HepG2 (cell line): ENCODE data around the gene KDM2B. TPM values are rescaled to one million over a fixed set of nuclear protein-coding genes. Genes with fewer than 3 reads are reported as not detected.
A peak's percentile ranks its signal among the peaks of the same experiment; 100 is the strongest.

Experiments used
- ARNT ChIP-seq: fragments of 450-650 bp; IDR thresholded peaks from 2 replicates; pipeline ENCODE4 v1.6.1; 2017
- CBX2 ChIP-seq, 2 experiments: fragments of 200-600 bp in 1 of 2; sonication (generic); formaldehyde crosslinking in 1 of 2; IDR thresholded peaks; 2 replicates each; pipeline versions ENCODE4 v1.7.0 to v1.8.1; 2018 to 2022; ENCODE audit warnings: low read depth in 2 of 2, low read length in 1 of 2, mild to moderate bottlenecking in 1 of 2, missing genetic modification reagents in 1 of 2
- CENPT ChIP-seq: sonication (generic); formaldehyde crosslinking; IDR thresholded peaks from 2 replicates; pipeline ENCODE4 v1.8.0; 2022; ENCODE audit warnings: low read depth, mild to moderate bottlenecking, moderate library complexity, missing genetic modification reagents
- ETV6 ChIP-seq: sonication (generic); formaldehyde crosslinking; conservative IDR thresholded peaks from 2 replicates; pipeline ENCODE4 v1.4.0; 2020; ENCODE audit warnings: missing genetic modification reagents
- GATA4 ChIP-seq: sonication (generic); IDR thresholded peaks from 2 replicates; pipeline ENCODE4 v1.6.1; 2016; ENCODE audit warnings: antibody characterized with exemption, low read depth, borderline replicate concordance
- HDAC1 ChIP-seq: sonication (generic); formaldehyde crosslinking; IDR thresholded peaks from 2 replicates; pipeline ENCODE4 v1.5.1; 2020; ENCODE audit warnings: mild to moderate bottlenecking, missing genetic modification reagents
- JUNB ChIP-seq: sonication (generic); formaldehyde crosslinking; IDR thresholded peaks from 2 replicates; pipeline ENCODE4 v1.8.0; 2022; ENCODE audit warnings: missing genetic modification reagents, mild to moderate bottlenecking, borderline replicate concordance
- MIER3 ChIP-seq: IDR thresholded peaks from 2 replicates; pipeline ENCODE4 v1.6.1; 2016; ENCODE audit warnings: missing compliant biosample characterization, borderline replicate concordance
- PAF1 ChIP-seq: IDR thresholded peaks from 2 replicates; pipeline ENCODE4 v1.6.1; 2016; ENCODE audit warnings: missing genetic modification reagents, missing compliant biosample characterization
- PLRG1 ChIP-seq: fragments of 450-650 bp; conservative IDR thresholded peaks from 2 replicates; pipeline ENCODE4 v1.6.1; 2016
- POLR2AphosphoS2 ChIP-seq: IDR thresholded peaks from 2 replicates; pipeline ENCODE4 v1.6.1; 2011; ENCODE audit warnings: low read depth, low read length, improper control_type of control experiment
- SAFB2 ChIP-seq: sonication (generic); formaldehyde crosslinking; IDR thresholded peaks from 2 replicates; pipeline ENCODE4 v1.5.1; 2020; ENCODE audit warnings: missing genetic modification reagents, low read depth, mild to moderate bottlenecking, borderline replicate concordance
- ZMYM4 ChIP-seq: sonication (generic); formaldehyde crosslinking; IDR thresholded peaks from 2 replicates; pipeline ENCODE4 v1.8.1; 2023; ENCODE audit warnings: mild to moderate bottlenecking, missing genetic modification reagents
- ZNF12 ChIP-seq: sonication (generic); formaldehyde crosslinking; IDR thresholded peaks from 2 replicates; pipeline ENCODE4 v1.5.0; 2020; ENCODE audit warnings: missing genetic modification reagents
- ZNF205 ChIP-seq: IDR thresholded peaks from 2 replicates; pipeline ENCODE4 v1.6.1; 2018; ENCODE audit warnings: missing biosample characterization, missing genetic modification reagents
- ZNF256 ChIP-seq: sonication (generic); formaldehyde crosslinking; conservative IDR thresholded peaks from 2 replicates; pipeline ENCODE4 v1.4.0; 2020; ENCODE audit warnings: missing genetic modification reagents
- ZNF432 ChIP-seq: sonication (generic); formaldehyde crosslinking; IDR thresholded peaks from 2 replicates; pipeline ENCODE4 v1.5.0; 2020; ENCODE audit warnings: missing genetic modification reagents, mild to moderate bottlenecking, borderline replicate concordance
- ZNF446 ChIP-seq: sonication (generic); formaldehyde crosslinking; IDR thresholded peaks from 2 replicates; pipeline ENCODE4 v1.5.0; 2020; ENCODE audit warnings: mild to moderate bottlenecking, missing genetic modification reagents
- ZNF468 ChIP-seq: sonication (generic); formaldehyde crosslinking; IDR thresholded peaks from 2 replicates; pipeline ENCODE4 v1.8.0; 2022; ENCODE audit warnings: mild to moderate bottlenecking, moderate library complexity, missing genetic modification reagents
- ZNF567 ChIP-seq: sonication (generic); formaldehyde crosslinking; IDR thresholded peaks from 2 replicates; pipeline ENCODE4 v1.8.1; 2023; ENCODE audit warnings: mild to moderate bottlenecking, missing genetic modification reagents, borderline replicate concordance
- ZNF703 ChIP-seq: sonication (generic); formaldehyde crosslinking; IDR thresholded peaks from 2 replicates; pipeline ENCODE4 v1.5.1; 2020; ENCODE audit warnings: missing genetic modification reagents, mild to moderate bottlenecking, moderate library complexity, borderline replicate concordance
- ZSCAN21 ChIP-seq: sonication (generic); formaldehyde crosslinking; IDR thresholded peaks from 2 replicates; pipeline ENCODE4 v1.8.0; 2022; ENCODE audit warnings: mild to moderate bottlenecking, missing genetic modification reagents, moderate library complexity, borderline replicate concordance
- polyA plus RNA-seq, 8 experiments: library from polyadenylated mRNA; depleted of rRNA in 3 of 8; stranded (reverse) in 7 of 8; unstranded in 1 of 8; fragments of >200 nt; fragmentation: Illumina TruSeq in 4 of 8; extraction: Trizol in 4 of 8; gene quantifications; 2 replicates each; pipeline versions ENCODE4 v1.2.1 to v1.2.3, GENCODE V29; 2011 to 2016; ENCODE audit warnings: low read depth in 4 of 8, missing spikeins in 1 of 8, mixed read lengths in 1 of 8; ENCODE audit not compliant: insufficient read depth in 1 of 8
- total RNA-seq, 5 experiments: library from RNA; depleted of rRNA; stranded (reverse); fragments of >200 nt; fragmentation: Illumina TruSeq; extraction: Trizol; gene quantifications; 2 replicates each; pipeline ENCODE4 v1.2.3, GENCODE V29; 2016; ENCODE audit warnings: low read depth in 1 of 5
- TF ChIP-seq, protein P1 (sequence below): sonication (generic); formaldehyde crosslinking; conservative IDR thresholded peaks from 2 replicates; pipeline ENCODE4 v1.8.0; 2022; ENCODE audit warnings: mild to moderate bottlenecking, moderate library complexity, missing genetic modification reagents
- TF ChIP-seq, protein P2 (sequence below): IDR thresholded peaks from 2 replicates; pipeline ENCODE4 v1.6.1; 2012; ENCODE audit warnings: inconsistent platforms
- TF ChIP-seq, protein P3 (sequence below): sonication (generic); formaldehyde crosslinking; IDR thresholded peaks from 2 replicates; pipeline ENCODE4 v1.4.0; 2020; ENCODE audit warnings: mild to moderate bottlenecking, missing genetic modification reagents
- TF ChIP-seq, protein P4 (sequence below): sonication (generic); formaldehyde crosslinking; IDR thresholded peaks from 2 replicates; pipeline ENCODE4 v1.5.1; 2020; ENCODE audit warnings: missing genetic modification reagents, mild to moderate bottlenecking, borderline replicate concordance

The KDM2B gene
- total and polyA plus RNA-seq, 2 of the 13 experiments (the other 11 are each of a cell fraction or from before 2014, with no cell fraction given) = 17.5 to 26.1 TPM

DNA sequence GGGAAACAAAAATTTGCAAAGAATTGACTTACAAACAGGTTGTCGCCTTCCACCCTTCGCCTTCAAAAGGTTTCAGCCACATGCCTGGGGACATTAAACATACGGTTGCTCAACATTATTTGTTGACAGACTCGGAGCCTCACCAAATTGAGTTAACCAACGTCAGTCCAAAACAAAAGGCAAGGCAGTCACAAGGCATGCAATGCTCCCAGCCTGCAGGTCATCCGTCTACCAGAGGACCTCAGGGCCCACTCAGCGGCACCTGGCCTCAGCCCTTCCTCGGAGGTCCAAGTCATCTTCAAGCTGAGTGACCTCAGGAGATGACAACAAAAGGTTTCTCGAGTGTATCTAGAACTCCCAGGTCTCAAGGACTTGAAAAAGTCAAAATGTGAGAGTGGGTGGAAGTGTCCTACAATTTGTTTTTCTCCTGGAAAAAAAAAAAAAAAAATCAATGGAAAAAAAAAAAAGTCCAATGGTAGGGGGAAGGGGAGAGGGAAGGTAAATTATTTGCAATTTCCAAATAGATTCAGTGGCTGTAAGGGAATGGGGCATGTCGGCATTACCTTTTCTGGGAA lies 64.3 kb downstream of the KDM2B start (continued):
- TF ChIP-seq ZSCAN21 (peak; percentile 82), POLR2AphosphoS2 (no peak), ZNF703 (CRISPR knock-in tag) (no peak), HDAC1 (CRISPR knock-in tag) (peak; percentile 64; the same call in 1 of the 2 replicates), ZNF256 (CRISPR knock-in tag) (peak; percentile 91), ZNF12 (CRISPR knock-in tag) (peak; percentile 31; the same call in 1 of the 2 replicates), ZNF205 (peak; percentile 66; the same call in 1 of the 2 replicates), PAF1 (CRISPR knock-in tag) (no peak), ZNF468 (CRISPR knock-in tag) (0 out of 2 replicates have a peak, but pooled peaks have one; percentile 51), ZNF432 (CRISPR knock-in tag) (no peak), MIER3 (CRISPR knock-in tag) (peak; percentile 60; the same call in 1 of the 2 replicates), ARNT (no peak), JUNB (CRISPR knock-in tag) (no peak), ETV6 (CRISPR knock-in tag) (no peak), ZNF567 (CRISPR knock-in tag) (no peak), ZNF446 (CRISPR knock-in tag) (no peak), PLRG1 (no peak), CENPT (CRISPR knock-in tag) (no peak), SAFB2 (CRISPR knock-in tag) (no peak), GATA4 (no peak), ZMYM4 (CRISPR knock-in tag) (peak; percentile 74), CBX2 (IDR thresholded peaks at IDR 0.05; ENCODE audit: low read depth, low read length) (no peak), CBX2 (CRISPR knock-in tag; IDR thresholded peaks at IDR 0.05; ENCODE audit: low read depth) (no peak)
- TF ChIP-seq, protein P1, sequence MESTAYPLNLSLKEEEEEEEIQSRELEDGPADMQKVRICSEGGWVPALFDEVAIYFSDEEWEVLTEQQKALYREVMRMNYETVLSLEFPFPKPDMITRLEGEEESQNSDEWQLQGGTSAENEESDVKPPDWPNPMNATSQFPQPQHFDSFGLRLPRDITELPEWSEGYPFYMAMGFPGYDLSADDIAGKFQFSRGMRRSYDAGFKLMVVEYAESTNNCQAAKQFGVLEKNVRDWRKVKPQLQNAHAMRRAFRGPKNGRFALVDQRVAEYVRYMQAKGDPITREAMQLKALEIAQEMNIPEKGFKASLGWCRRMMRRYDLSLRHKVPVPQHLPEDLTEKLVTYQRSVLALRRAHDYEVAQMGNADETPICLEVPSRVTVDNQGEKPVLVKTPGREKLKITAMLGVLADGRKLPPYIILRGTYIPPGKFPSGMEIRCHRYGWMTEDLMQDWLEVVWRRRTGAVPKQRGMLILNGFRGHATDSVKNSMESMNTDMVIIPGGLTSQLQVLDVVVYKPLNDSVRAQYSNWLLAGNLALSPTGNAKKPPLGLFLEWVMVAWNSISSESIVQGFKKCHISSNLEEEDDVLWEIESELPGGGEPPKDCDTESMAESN (CRISPR knock-in tag) = peak; percentile 40; the same call in 1 of the 2 replicates
- TF ChIP-seq, protein P2, sequence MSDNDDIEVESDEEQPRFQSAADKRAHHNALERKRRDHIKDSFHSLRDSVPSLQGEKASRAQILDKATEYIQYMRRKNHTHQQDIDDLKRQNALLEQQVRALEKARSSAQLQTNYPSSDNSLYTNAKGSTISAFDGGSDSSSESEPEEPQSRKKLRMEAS = peak; percentile 98
- TF ChIP-seq, protein P3, sequence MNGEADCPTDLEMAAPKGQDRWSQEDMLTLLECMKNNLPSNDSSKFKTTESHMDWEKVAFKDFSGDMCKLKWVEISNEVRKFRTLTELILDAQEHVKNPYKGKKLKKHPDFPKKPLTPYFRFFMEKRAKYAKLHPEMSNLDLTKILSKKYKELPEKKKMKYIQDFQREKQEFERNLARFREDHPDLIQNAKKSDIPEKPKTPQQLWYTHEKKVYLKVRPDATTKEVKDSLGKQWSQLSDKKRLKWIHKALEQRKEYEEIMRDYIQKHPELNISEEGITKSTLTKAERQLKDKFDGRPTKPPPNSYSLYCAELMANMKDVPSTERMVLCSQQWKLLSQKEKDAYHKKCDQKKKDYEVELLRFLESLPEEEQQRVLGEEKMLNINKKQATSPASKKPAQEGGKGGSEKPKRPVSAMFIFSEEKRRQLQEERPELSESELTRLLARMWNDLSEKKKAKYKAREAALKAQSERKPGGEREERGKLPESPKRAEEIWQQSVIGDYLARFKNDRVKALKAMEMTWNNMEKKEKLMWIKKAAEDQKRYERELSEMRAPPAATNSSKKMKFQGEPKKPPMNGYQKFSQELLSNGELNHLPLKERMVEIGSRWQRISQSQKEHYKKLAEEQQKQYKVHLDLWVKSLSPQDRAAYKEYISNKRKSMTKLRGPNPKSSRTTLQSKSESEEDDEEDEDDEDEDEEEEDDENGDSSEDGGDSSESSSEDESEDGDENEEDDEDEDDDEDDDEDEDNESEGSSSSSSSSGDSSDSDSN (CRISPR knock-in tag) = no peak
- TF ChIP-seq, protein P4, sequence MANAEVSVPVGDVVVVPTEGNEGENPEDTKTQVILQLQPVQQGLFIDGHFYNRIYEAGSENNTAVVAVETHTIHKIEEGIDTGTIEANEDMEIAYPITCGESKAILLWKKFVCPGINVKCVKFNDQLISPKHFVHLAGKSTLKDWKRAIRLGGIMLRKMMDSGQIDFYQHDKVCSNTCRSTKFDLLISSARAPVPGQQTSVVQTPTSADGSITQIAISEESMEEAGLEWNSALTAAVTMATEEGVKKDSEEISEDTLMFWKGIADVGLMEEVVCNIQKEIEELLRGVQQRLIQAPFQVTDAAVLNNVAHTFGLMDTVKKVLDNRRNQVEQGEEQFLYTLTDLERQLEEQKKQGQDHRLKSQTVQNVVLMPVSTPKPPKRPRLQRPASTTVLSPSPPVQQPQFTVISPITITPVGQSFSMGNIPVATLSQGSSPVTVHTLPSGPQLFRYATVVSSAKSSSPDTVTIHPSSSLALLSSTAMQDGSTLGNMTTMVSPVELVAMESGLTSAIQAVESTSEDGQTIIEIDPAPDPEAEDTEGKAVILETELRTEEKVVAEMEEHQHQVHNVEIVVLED (CRISPR knock-in tag) = no peak
